Spinal cord (tissue), 10 donors: Measurements from ENCODE around the gene CSNK1G2. TPM values are rescaled to one million over a fixed set of nuclear protein-coding genes. Genes with fewer than 3 reads are reported as not detected.
A peak's percentile ranks its signal among the peaks of the same experiment; 100 is the strongest.

Source experiments
- DNase-seq, 6 donors: peaks; one replicate each; pipeline versions ENCODE4 v3.0.0 to v3.0.0-alpha.2; 2013 to 2015; ENCODE audit warnings: low spot score in 6 of 6, low read depth in 4 of 6
- H3K27ac ChIP-seq: one replicate; pipeline ENCODE4 v1.5.1; 2013; ENCODE audit warnings: low read depth, low read length, control low read depth
- H3K27me3 ChIP-seq: one replicate; pipeline ENCODE4 v1.6.1; 2013; ENCODE audit warnings: low read length; ENCODE audit not compliant: control insufficient read depth, insufficient read depth
- H3K36me3 ChIP-seq: one replicate; pipeline ENCODE4 v1.6.1; 2013; ENCODE audit warnings: low read length; ENCODE audit not compliant: control insufficient read depth, insufficient read depth
- H3K4me1 ChIP-seq: one replicate; pipeline ENCODE4 v1.6.1; 2013; ENCODE audit warnings: low read length; ENCODE audit not compliant: control insufficient read depth, insufficient read depth
- H3K4me3 ChIP-seq: one replicate; pipeline ENCODE4 v1.5.1; 2013; ENCODE audit warnings: low read depth, low read length, control low read depth
- H3K9me3 ChIP-seq: one replicate; pipeline ENCODE4 v1.6.1; 2013; ENCODE audit warnings: low read length; ENCODE audit not compliant: control insufficient read depth, insufficient read depth
- WGBS: methylation state at CpG from one replicate; pipeline ENCODE4 v1.1.5; 2013; ENCODE audit warnings: missing lambda C conversion rate; ENCODE audit not compliant: insufficient coverage; 5-methylcytosine and 5-hydroxymethylcytosine counted together
- long read RNA-seq, 4 donors: transcript quantifications; one replicate each; lab custom pipeline, GENCODE V29; 2026
- polyA plus RNA-seq, 2 donors: library from polyadenylated mRNA; unstranded; fragments of 120-200 nt; gene quantifications; one replicate each; pipeline ENCODE4 v1.2.1, GENCODE V29; 2013; ENCODE audit not compliant: insufficient read length in 2 of 2
- total RNA-seq, 2 donors: library from RNA; depleted of rRNA in 1 of 2; stranded (reverse); fragments of 120-200 nt in 1 of 2; fragments of >200 nt in 1 of 2; gene quantifications; one replicate each; pipeline versions ENCODE4 v1.2.3 to v1.2.4, GENCODE V29; 2013 to 2014
- donor health status: healthy.

Gene CSNK1G2
- total RNA-seq (10 to 100 TPM; 27.8 to 53.4 TPM), polyA plus RNA-seq (10 to 100 TPM; 54.4 to 65.6 TPM)
- long read RNA-seq, donor 1, transcript CSNK1G2-201 (12 exons, 2,918 nt), result major isoform, 15 of 22 reads
- long read RNA-seq, donor 1, partial matches to known transcripts, result 7 of 22 reads
- long read RNA-seq, donor 1, other reads (novel, unspliced or antisense), result 0 of 22 reads
- long read RNA-seq, donor 2, partial matches to known transcripts, result 0 of 4 reads
- long read RNA-seq, donor 2, other reads (novel, unspliced or antisense), result 0 of 4 reads
- long read RNA-seq, donor 3, transcript CSNK1G2-201 (12 exons, 2,918 nt), result major isoform, 7 of 7 reads
- long read RNA-seq, donor 3, partial matches to known transcripts, result 0 of 7 reads
- long read RNA-seq, donor 3, other reads (novel, unspliced or antisense), result 0 of 7 reads
- long read RNA-seq, donor 4, transcript CSNK1G2-201 (12 exons, 2,918 nt), result major isoform, 7 of 7 reads
- long read RNA-seq, donor 4, partial matches to known transcripts, result 0 of 7 reads
- long read RNA-seq, donor 4, other reads (novel, unspliced or antisense), result 0 of 7 reads

DNA sequence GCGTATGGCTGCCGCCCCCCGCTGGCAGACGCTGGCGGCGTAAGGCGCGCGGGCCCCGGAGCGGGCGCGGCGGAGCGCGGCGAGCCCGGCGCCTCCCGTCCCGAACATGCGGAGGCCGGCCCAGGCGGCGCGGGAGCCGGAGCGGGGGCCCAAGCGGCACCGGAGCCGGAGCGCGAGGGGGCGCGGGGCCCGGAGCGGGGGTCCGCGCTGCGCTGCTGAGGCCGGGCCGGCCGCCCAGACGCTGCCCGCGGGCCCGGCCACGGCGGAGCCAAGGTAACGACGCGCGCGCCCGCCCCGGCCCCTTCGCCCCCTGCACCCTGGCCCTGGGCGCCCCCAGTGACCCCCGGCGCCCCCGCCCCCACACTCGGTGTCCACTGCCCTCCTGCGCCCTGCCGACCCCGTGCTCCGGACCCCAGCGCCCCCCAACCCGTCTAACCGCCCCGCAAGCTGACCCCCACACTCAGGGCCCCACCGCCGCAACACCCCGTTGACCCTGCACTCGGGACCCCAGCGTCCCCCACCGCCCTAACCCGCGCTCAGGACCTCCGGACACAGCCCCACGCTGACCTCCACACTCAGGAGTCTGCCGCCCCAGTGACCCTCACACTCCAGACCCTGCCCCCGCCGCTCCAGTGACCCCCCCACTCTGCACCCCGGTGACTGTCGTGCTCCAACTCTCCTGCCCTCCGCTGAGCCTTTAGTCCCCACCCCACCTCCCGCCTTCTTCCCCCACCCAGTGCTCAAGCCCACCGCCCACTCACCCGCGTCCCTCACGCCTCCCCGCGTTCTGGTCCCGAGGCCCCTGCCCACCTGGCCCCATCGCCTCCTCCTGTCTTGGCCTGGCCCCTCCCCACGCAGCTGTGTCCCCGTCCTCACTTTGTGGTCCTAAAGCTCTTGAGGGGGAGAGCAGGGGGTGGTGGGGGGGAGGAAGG lies at the start of gene CSNK1G2:
Gene CSNK1G2, plus strand, starts transcription at position 27 of the 932 bp plus-strand sequence. CDS start 28,601 bp downstream, outside the sequence.
- no peak for DNase-seq
- Histone ChIP-seq H3K4me3 (peak within 1 kb of the TSS; percentile 82), H3K27ac (peak within 1 kb of the TSS; percentile 96), H3K4me1 (peaks cover 43% of the 10 kb centered on the region), H3K27me3 (no peaks in the 10 kb centered on the region), H3K36me3 (peaks cover 28% of the 10 kb centered on the region), H3K9me3 (no peaks in the 10 kb centered on the region)
- WGBS, result under 1% methylated on average over 85 of the region's 97 CpGs

DNA sequence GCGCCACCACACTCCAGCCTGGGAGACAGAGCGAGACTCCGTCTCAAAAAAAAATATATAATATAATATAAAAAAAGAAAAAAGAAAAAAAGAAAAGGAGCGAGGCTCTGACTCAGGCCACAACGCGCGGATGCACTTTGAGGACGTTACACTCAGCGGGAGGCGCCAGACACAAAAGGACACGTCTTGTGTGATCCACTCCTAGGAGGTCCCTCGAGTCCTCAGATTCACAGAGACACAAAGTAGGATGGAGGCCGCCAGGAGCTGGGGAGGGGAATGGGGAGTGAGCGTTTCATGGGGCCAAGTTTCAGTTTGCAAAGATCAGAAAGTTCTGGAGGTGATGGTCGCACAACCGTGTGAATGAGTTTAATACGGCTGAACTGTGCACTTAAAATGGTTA lies 47.2 kb upstream of the CSNK1G2 start:
- Histone ChIP-seq H3K9me3 (no peaks in the 10 kb centered on the region), H3K36me3 (no peaks in the 10 kb centered on the region), H3K27ac (no peak overlapping the region), H3K27me3 (no peaks in the 10 kb centered on the region), H3K4me1 (peaks cover 14% of the 10 kb centered on the region), H3K4me3 (no peak overlapping the region)
- 78% methylated on average over 8 of the region's 17 CpGs for WGBS
- no peak for DNase-seq

DNA sequence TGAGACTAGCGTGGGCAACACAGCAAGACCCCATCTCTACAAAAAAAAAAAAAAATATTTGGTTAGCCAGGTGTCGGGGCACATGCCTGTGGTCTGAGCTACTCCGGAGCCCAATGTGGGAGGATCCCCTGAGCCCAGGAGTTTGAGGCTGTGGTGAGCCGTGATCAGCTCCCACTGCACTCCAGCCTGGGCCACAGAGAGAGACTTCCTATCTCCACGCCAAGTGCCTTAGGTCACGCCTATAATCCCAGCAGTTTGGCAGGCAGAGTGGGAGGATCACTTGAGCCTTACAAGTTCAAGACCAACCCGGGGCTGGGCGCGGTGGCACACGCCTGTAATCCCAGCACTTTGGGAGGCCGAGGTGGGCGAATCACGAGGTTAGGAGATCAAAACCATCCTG lies 44.5 kb upstream of the CSNK1G2 start:
- DNase-seq, result no peak
- no peaks in the 10 kb centered on the region for H3K36me3 ChIP-seq
- no peak overlapping the region for H3K4me3 ChIP-seq
- no peaks in the 10 kb centered on the region for H3K9me3 ChIP-seq
- H3K27me3 ChIP-seq, result no peaks in the 10 kb centered on the region
- WGBS, result 94% methylated on average over 12 of the region's 13 CpGs
- H3K4me1 ChIP-seq, result peaks cover 14% of the 10 kb centered on the region
- H3K27ac ChIP-seq, result no peak overlapping the region

DNA sequence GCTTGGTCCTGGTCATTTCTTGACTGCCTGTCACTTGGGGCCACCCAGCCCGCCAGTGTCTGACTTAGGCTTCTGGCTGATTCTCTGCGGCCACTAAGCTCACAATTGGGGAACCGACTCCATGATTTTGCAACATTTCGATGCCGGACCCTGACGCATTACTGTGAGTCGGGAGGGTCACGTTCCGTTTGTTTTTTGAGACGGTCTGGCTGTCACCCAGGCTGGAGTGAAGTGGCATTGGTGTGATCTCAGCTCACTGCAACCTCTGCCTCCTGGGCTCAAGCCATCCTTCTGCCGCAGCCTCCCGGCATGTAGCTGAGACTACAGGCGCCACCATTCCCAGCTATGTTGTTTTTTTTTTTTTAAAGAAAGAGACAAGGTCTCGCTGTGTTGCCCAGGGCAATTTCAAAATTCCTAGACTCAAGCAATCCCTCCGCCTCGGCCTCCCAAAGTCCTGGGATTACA lies 39.0 kb upstream of the CSNK1G2 start:
- no peak for DNase-seq
- 97% methylated on average over 12 of the region's 16 CpGs for WGBS
- Histone ChIP-seq H3K36me3 (peaks cover 8% of the 10 kb centered on the region), H3K4me3 (no peak overlapping the region), H3K27me3 (no peaks in the 10 kb centered on the region), H3K9me3 (no peaks in the 10 kb centered on the region), H3K27ac (no peak overlapping the region), H3K4me1 (peaks cover 37% of the 10 kb centered on the region)

DNA sequence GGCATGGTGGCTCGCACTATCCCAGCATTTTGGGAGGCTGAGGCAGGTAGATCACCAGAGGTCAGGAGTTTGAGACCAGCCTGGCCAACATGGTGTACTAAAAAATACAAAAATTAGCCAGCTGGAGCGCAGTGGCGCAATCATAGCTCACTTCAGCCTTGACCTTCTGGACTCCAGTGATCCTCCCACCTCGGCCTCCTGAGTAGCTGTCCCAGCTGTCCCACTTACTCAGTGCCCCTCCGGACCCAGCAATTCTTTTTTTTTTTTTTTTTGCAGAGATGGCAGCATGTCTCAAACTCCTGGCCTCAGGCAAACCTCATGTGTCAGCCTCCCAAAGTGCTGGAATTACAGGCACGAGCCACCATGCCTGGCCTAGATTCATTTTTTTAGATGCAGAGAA lies 38.0 kb upstream of the CSNK1G2 start:
- DNase-seq, result no peak
- no peaks in the 10 kb centered on the region for H3K27me3 ChIP-seq
- WGBS, result 68% methylated on average over 5 of the region's 6 CpGs
- peaks cover 17% of the 10 kb centered on the region for H3K36me3 ChIP-seq
- no peak overlapping the region for H3K27ac ChIP-seq
- H3K9me3 ChIP-seq, result no peaks in the 10 kb centered on the region
- no peak overlapping the region for H3K4me3 ChIP-seq
- peaks cover 37% of the 10 kb centered on the region for H3K4me1 ChIP-seq

DNA sequence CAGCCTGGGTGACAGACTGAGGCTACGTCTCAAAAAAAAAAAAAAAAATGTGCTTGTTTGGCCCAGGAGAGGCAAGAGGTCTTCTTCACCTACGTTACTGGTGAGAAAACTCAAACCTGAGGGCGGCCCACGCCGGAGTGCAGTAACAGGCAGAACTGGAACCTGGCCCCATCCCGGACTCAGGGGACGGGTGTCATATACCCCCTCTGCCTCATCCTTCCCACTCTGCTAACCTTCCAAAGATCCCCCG lies 36.2 kb upstream of the CSNK1G2 start:
- no peak for DNase-seq
- Histone ChIP-seq H3K27me3 (no peaks in the 10 kb centered on the region), H3K9me3 (no peaks in the 10 kb centered on the region), H3K4me3 (peak overlapping the region; percentile 31), H3K36me3 (peaks cover 31% of the 10 kb centered on the region), H3K27ac (peak overlapping the region; percentile 60), H3K4me1 (peaks cover 53% of the 10 kb centered on the region)
- 43% methylated on average over 7 of the region's 8 CpGs for WGBS

DNA sequence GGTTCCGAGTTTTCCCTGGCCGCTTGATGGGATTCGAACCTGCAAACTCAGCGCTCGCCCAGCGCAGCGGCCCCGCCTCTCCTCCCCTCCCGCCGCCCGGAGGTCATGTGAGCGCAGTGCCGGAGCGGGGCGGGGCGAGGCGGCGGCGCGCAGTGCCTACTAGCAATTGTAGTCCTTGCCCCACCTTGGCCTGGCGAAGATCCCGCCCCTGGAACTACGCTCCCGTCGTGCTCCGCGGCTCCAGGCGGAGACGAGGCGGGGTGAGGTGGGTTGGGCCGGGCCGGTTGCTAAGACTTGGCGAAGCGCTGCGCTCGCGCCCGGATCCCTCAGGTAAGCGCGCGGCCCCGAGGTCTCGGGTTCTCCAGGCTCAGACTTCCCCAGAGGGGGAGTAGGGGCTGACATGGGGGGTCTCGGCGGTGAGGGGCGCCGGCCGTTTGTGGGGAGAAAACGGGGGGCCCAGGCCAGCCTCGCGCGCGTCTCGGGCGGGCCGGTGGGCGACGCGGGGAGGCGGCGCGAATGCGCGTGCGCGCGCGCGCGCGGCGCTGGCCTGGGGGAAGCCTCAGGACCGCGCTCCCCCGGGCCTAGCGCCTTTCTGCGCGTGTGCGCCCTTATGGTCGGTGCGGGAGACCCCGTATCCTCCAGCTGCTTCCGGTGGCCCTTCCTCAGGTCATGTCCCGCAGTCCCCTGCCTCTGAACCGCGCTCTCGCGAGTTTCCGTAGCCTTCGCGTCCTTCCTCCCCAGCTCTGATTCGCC lies 35.7 kb upstream of the CSNK1G2 start, which contains the start of the genes ADAT3 and SCAMP4:
Gene ADAT3, plus strand, starts transcription at position 290 of the 753 bp plus-strand sequence. CDS start 6,649 bp downstream, outside the sequence.
Gene SCAMP4, plus strand, starts transcription at position 290 of the 753 bp plus-strand sequence. CDS start 9,621 bp downstream, outside the sequence.
- DNase-seq, result peak; percentile 88 to 100 (median 96)
- H3K36me3 ChIP-seq, result peaks cover 35% of the 10 kb centered on the region
- no peaks in the 10 kb centered on the region for H3K27me3 ChIP-seq
- no peaks in the 10 kb centered on the region for H3K9me3 ChIP-seq
- H3K4me3 ChIP-seq, result peak within 1 kb of the TSS; percentile 63
- H3K27ac ChIP-seq, result peak within 1 kb of the TSS; percentile 79
- peaks cover 57% of the 10 kb centered on the region for H3K4me1 ChIP-seq
- WGBS, result under 1% methylated on average over 91 of the region's 92 CpGs

DNA sequence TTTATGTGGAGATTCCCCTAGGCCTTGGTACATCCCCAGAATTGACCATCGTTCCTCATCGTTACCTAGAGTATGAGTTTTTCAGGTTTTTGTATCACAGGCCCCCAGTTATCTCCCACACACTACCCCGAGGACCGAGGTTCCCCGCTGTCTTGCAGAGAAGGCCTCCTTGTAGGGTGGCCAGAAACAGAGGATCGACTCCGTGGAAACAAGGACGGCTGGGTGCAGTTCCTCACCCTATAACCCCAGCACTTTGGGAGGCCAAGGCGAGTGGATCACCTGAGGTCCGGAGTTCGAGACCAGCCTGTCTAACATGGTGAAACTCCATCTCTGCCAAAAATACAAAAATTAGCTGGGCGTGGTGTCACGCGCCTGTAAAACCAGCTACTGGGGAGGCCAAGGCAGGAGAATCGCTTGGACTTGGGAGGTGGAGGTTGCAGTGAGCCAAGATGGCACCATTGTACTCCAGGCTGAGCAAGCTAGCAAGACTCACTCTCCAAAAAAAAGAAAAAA lies 35.1 kb upstream of the CSNK1G2 start:
- Histone ChIP-seq H3K4me1 (peaks cover 57% of the 10 kb centered on the region), H3K9me3 (no peaks in the 10 kb centered on the region), H3K27me3 (no peaks in the 10 kb centered on the region), H3K4me3 (peak overlapping the region; percentile 63), H3K36me3 (peaks cover 38% of the 10 kb centered on the region), H3K27ac (peak overlapping the region; percentile 47)
- no peak for DNase-seq
- 75% methylated on average over 5 of the region's 15 CpGs for WGBS
